Stomach (tissue), 9 donors: ENCODE measurements around the gene GATM. TPM values are rescaled to one million over a fixed set of nuclear protein-coding genes. Genes with fewer than 3 reads are reported as not detected.
A peak's percentile ranks its signal among the peaks of the same experiment; 100 is the strongest.

Source experiments
- DNase-seq, 2 donors: peaks; one replicate each; pipeline versions ENCODE4 v3.0.0 to v3.0.0-alpha.2; 2013 to 2019
- H3K27ac ChIP-seq, 5 donors: fragments of 200-600 bp in 4 of 5; sonication (generic) in 4 of 5; one replicate each; pipeline ENCODE4 v1.5.1; 2013 to 2019; ENCODE audit warnings: mild to moderate bottlenecking in 1 of 5, moderate library complexity in 1 of 5
- H3K27me3 ChIP-seq, 3 donors: fragments of 200-600 bp; sonication (generic); one replicate each; pipeline ENCODE4 v1.5.1; 2017 to 2019; ENCODE audit warnings: mixed run types in 1 of 3
- H3K36me3 ChIP-seq, 4 donors: fragments of 200-600 bp; sonication (generic); 1 replicate in 3 of 4; 2 replicates in 1 of 4; pipeline ENCODE4 v1.5.1; 2016 to 2019
- H3K4me1 ChIP-seq, 4 donors: fragments of 200-600 bp; sonication (generic); one replicate each; pipeline ENCODE4 v1.5.1; 2016 to 2019
- H3K4me3 ChIP-seq, 4 donors: fragments of 200-600 bp; sonication (generic) in 3 of 4; one replicate each; pipeline ENCODE4 v1.5.1; 2016 to 2019; ENCODE audit warnings: mild to moderate bottlenecking in 1 of 4
- H3K9me3 ChIP-seq, 4 donors: fragments of 200-600 bp; sonication (generic); one replicate each; pipeline ENCODE4 v1.5.1; 2016 to 2019
- EP300 ChIP-seq: sonication (generic); formaldehyde crosslinking; IDR thresholded peaks from one replicate; pipeline ENCODE4 v1.6.1; 2017; ENCODE audit warnings: antibody characterized with exemption
- POLR2A ChIP-seq, 4 donors: fragments of 450-650 bp; IDR thresholded peaks; one replicate each; pipeline ENCODE4 v1.6.1; 2016; ENCODE audit warnings: antibody characterized with exemption in 4 of 4, control low read depth in 2 of 4, mild to moderate bottlenecking in 1 of 4, moderate library complexity in 1 of 4
- POLR2AphosphoS5 ChIP-seq, 3 donors: sonication (generic); formaldehyde crosslinking; IDR thresholded peaks; one replicate each; pipeline ENCODE4 v1.6.1; 2016; ENCODE audit warnings: antibody characterized with exemption in 3 of 3
- WGBS, 5 donors: extraction: QIAGEN DNeasy Blood & Tissue Kit in 3 of 5; methylation state at CpG; one replicate each; pipeline versions ENCODE4 v1.1.5 to v1.1.7; 2013 to 2018; 5-methylcytosine and 5-hydroxymethylcytosine counted together
- intact Hi-C: fragments of 100-400 bp; cut with DNase I; formaldehyde crosslinking; loops from one replicate; pipeline ENCODE4 v1.15.1; 2023; ENCODE audit warnings: low total_unique reads
- polyA plus RNA-seq, 3 donors: library from polyadenylated mRNA; stranded (reverse); fragments of 200-250 nt; gene quantifications; one replicate each; pipeline ENCODE4 v1.2.3, GENCODE V29; 2013
- total RNA-seq, 5 donors: library from RNA; depleted of rRNA; stranded (reverse); fragments of >200 nt; gene quantifications; one replicate each; pipeline versions ENCODE4 v1.1.0 to v1.2.3, GENCODE V29; 2014 to 2016
- TF ChIP-seq, protein P1 (sequence below), 7 experiments: fragments of 450-650 bp in 4 of 7; fragments of 200-600 bp in 3 of 7; sonication (generic) in 3 of 7; IDR thresholded peaks; one replicate each; pipeline ENCODE4 v1.5.1; 2016 to 2019; ENCODE audit warnings: antibody characterized with exemption in 7 of 7, control low read depth in 2 of 7, mild to moderate bottlenecking in 1 of 7
- donor health status: healthy with polysubstance abuse.
- donor health status: Bipolar disorder and iron deficiency.
- donor health status: healthy.

GATM gene
- total and polyA plus RNA-seq, 8 donors, result 22.6 to 110 (median 53.1) TPM

DNA sequence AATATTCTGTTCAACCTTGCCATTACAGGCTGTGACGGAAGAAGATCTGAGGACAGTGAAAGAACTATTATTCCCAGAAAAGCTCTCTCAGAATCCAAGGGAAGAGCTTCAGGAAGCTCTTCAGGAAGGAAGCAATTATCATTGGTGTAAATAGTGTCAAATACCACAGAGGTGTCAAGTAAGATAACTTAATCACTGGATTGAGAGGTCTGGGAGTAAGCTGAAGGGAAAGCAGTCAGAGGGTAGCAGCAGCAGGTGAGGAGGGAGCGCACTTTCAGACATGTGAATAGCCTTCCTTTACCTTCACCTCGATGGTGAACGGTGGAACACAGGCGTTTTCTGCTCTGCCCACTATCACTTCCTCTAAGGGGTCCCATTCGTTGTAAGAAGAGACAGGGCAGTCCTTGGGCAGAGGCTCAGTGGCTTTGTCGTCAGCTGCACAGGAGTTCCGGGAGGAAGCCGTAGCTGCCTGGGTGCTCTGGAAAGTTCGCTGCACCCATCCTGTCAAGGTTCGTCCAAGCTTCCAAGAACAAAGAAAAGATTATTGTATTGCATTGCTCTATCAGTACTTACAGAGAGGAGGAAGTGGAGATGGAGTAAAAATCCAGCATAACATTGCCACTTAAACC, 1.9 kb downstream of the GATM start:
- WGBS, 5 donors, result 23 to 46% (median 36%) methylated on average over 11 of the region's 11 CpGs
- TF ChIP-seq EP300 (no peak), POLR2A (IDR thresholded peaks at IDR 0.05) (no peak), POLR2AphosphoS5 (IDR thresholded peaks at IDR 0.05) (no peak)
- TF ChIP-seq, protein P1, sequence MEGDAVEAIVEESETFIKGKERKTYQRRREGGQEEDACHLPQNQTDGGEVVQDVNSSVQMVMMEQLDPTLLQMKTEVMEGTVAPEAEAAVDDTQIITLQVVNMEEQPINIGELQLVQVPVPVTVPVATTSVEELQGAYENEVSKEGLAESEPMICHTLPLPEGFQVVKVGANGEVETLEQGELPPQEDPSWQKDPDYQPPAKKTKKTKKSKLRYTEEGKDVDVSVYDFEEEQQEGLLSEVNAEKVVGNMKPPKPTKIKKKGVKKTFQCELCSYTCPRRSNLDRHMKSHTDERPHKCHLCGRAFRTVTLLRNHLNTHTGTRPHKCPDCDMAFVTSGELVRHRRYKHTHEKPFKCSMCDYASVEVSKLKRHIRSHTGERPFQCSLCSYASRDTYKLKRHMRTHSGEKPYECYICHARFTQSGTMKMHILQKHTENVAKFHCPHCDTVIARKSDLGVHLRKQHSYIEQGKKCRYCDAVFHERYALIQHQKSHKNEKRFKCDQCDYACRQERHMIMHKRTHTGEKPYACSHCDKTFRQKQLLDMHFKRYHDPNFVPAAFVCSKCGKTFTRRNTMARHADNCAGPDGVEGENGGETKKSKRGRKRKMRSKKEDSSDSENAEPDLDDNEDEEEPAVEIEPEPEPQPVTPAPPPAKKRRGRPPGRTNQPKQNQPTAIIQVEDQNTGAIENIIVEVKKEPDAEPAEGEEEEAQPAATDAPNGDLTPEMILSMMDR (IDR thresholded peaks at IDR 0.05), result no peak
- H3K27ac ChIP-seq, result peak overlapping the region in 4 of 5 donors; percentile 13 to 44 (median 14)
- intact Hi-C loops, result no loop called here
- H3K9me3 ChIP-seq, result no peaks in the 10 kb centered on the region
- H3K27me3 ChIP-seq, result peaks cover 0 to 23% (median 11%) of the 10 kb centered on the region in 3 donors
- H3K4me3 ChIP-seq, result peak overlapping the region; percentile 17 to 76 (median 69)
- peaks cover 0 to 3% (median 0%) of the 10 kb centered on the region in 4 donors for H3K36me3 ChIP-seq
- DNase-seq, result peak in 1 of 2 donors; percentile 25
- H3K4me1 ChIP-seq, result peaks cover 25 to 66% (median 61%) of the 10 kb centered on the region in 4 donors

DNA sequence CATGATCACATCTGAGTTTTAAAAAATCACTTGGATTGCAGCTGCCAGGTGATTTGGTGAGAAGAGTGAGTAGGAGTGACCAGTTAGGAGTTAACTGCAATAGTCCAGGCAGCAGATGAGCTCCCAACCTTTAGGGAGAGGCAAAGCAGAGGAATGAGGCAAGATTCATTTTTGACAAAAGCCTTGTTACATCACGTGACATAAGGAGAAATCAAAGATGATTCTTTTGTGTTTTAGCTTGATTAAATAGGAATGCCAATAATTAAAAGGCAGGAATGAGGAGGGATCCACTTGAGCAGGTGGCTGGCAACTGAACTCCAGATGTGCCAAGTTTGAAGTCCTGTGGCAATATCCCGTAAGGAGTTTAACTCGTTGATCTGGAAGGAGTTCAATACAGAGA, 2.5 kb downstream of the GATM start:
- Histone ChIP-seq H3K27ac (peak overlapping the region in 1 of 5 donors; percentile 4), H3K27me3 (peaks cover 0 to 23% (median 11%) of the 10 kb centered on the region in 3 donors), H3K4me1 (peaks cover 25 to 66% (median 61%) of the 10 kb centered on the region in 4 donors), H3K4me3 (peak overlapping the region in 1 of 4 donors; percentile 73), H3K36me3 (peaks cover 0 to 3% (median 0%) of the 10 kb centered on the region in 4 donors), H3K9me3 (no peaks in the 10 kb centered on the region)
- intact Hi-C loops, result no loop called here
- TF ChIP-seq, protein P1 (IDR thresholded peaks at IDR 0.05), result no peak
- TF ChIP-seq POLR2AphosphoS5 (IDR thresholded peaks at IDR 0.05) (no peak), POLR2A (IDR thresholded peaks at IDR 0.05) (no peak), EP300 (no peak)
- no peak for DNase-seq
- WGBS, 5 donors, result 36 to 55% (median 43%) methylated on average over 3 of the region's 3 CpGs

DNA sequence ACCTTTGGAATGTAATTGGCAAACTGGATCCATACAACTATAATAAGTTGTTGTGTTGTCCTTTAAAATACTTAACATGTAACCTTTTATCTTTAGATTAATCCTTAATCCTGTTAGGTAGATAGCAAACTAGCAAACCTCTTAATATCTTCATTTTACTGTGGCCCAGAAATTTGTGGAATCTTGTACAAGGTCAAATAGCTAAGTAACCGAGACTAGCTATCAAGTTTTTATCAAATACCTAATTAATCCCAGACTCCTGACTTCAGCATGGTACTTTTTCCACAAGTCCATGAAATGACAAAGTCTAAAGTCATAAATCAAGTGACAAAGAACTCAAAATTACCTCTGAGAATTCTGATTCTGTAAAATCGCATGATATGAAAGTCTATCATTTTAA, 4.4 kb downstream of the GATM start:
- H3K27me3 ChIP-seq, result peaks cover 0 to 23% (median 11%) of the 10 kb centered on the region in 3 donors
- TF ChIP-seq POLR2A (IDR thresholded peaks at IDR 0.05), result no peak
- TF ChIP-seq, protein P1 (IDR thresholded peaks at IDR 0.05), result no peak
- no peak for TF ChIP-seq EP300
- TF ChIP-seq POLR2AphosphoS5 (IDR thresholded peaks at IDR 0.05), result no peak
- DNase-seq, result no peak
- no peaks in the 10 kb centered on the region for H3K9me3 ChIP-seq
- H3K4me1 ChIP-seq, result peaks cover 25 to 69% (median 58%) of the 10 kb centered on the region in 4 donors
- intact Hi-C loops, result no loop called here
- H3K4me3 ChIP-seq, result no peak overlapping the region
- H3K27ac ChIP-seq, result peak overlapping the region in 1 of 5 donors; percentile 11
- peaks cover 0 to 11% (median 3%) of the 10 kb centered on the region in 4 donors for H3K36me3 ChIP-seq
- 42 to 64% (median 46%) methylated on average over 2 of the region's 2 CpGs for WGBS, 5 donors

DNA sequence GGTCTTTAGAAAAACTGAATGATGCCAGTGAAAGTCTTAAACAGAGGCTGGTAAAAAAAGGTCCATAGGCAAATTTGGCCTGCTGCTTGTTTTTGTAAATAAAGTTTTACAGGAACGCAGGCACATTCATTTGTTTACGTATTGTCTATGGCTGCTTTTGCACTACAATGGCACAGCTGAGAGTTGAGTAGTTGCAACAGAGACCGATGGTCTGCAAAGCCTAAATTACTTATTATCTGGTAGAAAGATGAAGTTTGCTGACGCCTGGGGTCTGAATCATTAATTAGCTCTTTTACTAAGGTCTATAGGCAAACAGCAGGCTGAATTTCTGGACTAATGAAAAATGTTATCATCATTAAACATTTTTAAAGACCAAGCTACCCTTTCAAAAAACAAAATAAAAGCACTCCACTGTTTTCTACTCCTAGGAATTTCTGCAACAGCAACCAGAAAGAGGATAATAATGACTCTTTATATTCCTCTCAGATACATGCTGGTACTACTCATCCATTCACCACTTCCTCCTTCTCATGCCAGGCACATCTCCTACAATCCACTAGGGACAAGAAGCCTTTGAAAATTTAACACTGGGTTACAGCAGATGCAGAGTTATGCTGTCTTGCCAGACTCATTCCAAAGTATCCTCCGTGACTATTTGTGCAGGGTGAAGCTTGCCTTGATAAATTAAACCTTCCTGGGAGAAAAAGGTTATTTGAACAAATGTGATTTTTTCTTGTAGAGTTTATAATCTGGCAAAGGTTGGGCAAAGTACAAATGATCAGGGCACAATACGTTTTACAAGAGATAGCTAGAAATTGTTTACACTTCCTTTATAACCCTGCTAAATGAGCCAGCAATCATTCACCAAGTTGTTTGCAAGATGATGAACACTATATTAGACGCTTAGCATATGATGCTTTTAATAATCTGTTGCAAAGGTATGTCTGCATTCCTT, 6.0 kb downstream of the GATM start:
- H3K27ac ChIP-seq, result no peak overlapping the region
- peaks cover 0 to 9% (median 0%) of the 10 kb centered on the region in 3 donors for H3K27me3 ChIP-seq
- no peaks in the 10 kb centered on the region for H3K9me3 ChIP-seq
- peaks cover 0 to 27% (median 15%) of the 10 kb centered on the region in 4 donors for H3K36me3 ChIP-seq
- no peak overlapping the region for H3K4me3 ChIP-seq
- DNase-seq, result peak in 1 of 2 donors; percentile 31
- no peak for TF ChIP-seq POLR2AphosphoS5 (IDR thresholded peaks at IDR 0.05)
- TF ChIP-seq, protein P1 (IDR thresholded peaks at IDR 0.05), result no peak
- TF ChIP-seq POLR2A (IDR thresholded peaks at IDR 0.05), result no peak
- TF ChIP-seq EP300, result no peak
- H3K4me1 ChIP-seq, result peaks cover 19 to 59% (median 42%) of the 10 kb centered on the region in 4 donors
- intact Hi-C loops, result no loop called here
- WGBS, 5 donors, result 49 to 56% (median 51%) methylated on average over 7 of the region's 7 CpGs
